Right lobe of liver (tissue), 4 donors: Measurements from ENCODE around the gene CDON.

ENCODE experiments used
- POLR2A ChIP-seq: fragments of 450-650 bp; IDR thresholded peaks from one replicate; pipeline ENCODE4 v1.6.1; 2017; ENCODE audit warnings: antibody characterized with exemption, mild to moderate bottlenecking
- TF ChIP-seq, protein P1 (sequence below), 4 donors: fragments of 200-600 bp in 3 of 4; fragments of 450-650 bp in 1 of 4; IDR thresholded peaks; one replicate each; pipeline versions ENCODE4 v1.5.1 to v1.8.0; 2016 to 2022; ENCODE audit warnings: antibody characterized with exemption in 4 of 4, mild to moderate bottlenecking in 2 of 4
- donor health status: DM: no; HTN: no; CAD: no.
- donor health status: DM: no; HTN: no; CAD: no.
- donor health status: DM: no; HTN: yes; CAD: no.

DNA sequence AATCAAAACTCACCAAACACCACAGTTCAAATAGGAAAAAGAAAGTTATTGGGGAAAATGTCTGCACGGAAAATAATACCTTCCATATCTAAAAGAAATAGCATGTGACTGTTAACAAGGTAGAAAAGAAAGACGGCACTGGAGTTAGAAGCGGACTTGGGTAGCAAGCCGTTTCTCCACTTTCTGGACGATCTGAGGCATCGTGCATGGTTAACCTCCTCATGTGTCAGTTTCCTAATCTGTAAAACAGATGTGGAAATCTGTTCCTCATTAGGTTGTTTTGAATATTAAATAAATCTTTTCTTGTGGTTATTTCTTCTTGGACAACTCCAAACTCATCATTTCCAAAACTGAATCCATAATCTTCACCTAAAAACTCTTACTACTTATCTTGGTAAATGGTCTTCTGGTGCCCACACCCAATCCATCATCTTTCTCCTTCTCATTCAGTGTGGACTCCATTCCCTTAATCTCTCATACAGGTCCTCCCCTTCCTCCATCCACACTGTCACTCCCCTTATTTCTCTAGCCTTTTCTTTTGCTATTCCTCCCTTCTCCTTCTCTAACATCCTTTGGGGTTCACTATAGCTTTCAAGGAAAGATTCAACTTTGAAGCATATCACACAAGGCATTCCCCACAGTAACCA lies 63.3 kb downstream of the CDON start:
- TF ChIP-seq POLR2A = no peak
- TF ChIP-seq, protein P1, sequence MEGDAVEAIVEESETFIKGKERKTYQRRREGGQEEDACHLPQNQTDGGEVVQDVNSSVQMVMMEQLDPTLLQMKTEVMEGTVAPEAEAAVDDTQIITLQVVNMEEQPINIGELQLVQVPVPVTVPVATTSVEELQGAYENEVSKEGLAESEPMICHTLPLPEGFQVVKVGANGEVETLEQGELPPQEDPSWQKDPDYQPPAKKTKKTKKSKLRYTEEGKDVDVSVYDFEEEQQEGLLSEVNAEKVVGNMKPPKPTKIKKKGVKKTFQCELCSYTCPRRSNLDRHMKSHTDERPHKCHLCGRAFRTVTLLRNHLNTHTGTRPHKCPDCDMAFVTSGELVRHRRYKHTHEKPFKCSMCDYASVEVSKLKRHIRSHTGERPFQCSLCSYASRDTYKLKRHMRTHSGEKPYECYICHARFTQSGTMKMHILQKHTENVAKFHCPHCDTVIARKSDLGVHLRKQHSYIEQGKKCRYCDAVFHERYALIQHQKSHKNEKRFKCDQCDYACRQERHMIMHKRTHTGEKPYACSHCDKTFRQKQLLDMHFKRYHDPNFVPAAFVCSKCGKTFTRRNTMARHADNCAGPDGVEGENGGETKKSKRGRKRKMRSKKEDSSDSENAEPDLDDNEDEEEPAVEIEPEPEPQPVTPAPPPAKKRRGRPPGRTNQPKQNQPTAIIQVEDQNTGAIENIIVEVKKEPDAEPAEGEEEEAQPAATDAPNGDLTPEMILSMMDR (IDR thresholded peaks at IDR 0.05) = no peak
